ENCODE results near the gene DCTD. TPM values are rescaled to one million over a fixed set of nuclear protein-coding genes. Genes with fewer than 3 reads are reported as not detected.
A peak's percentile ranks its signal among the peaks of the same experiment; 100 is the strongest.

The DCTD gene
- total RNA-seq, 1 donor from 2014 or later = 80.3 TPM

DNA sequence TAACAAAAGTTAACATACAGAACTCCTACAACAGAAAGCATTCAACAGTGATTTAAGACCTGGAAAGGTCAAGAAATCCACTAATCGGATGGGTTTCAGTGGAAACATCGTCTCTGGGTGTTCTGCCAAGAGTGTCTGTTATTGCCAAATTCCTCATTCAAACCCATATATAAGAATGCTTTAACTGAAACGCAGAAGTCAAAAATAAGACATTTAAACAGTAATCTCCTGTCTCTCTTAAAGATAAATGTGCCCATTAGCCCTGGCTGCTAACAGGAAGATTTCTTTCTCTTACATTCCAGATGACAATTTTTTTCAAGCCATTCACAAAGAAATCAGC, 31.5 kb downstream of the DCTD start:
- Mint-ChIP-seq H3K4me3 (no peak overlapping the region), H3K27ac (no peak overlapping the region), H3K27me3 (no peaks in the 10 kb centered on the region), H3K36me3 (peaks cover 54% of the 10 kb centered on the region), H3K4me1 (ENCODE audit: unreplicated experiment) (peaks cover 35% of the 10 kb centered on the region), H3K9me3 (peaks cover 4% of the 10 kb centered on the region)
- TF ChIP-seq, protein P1, sequence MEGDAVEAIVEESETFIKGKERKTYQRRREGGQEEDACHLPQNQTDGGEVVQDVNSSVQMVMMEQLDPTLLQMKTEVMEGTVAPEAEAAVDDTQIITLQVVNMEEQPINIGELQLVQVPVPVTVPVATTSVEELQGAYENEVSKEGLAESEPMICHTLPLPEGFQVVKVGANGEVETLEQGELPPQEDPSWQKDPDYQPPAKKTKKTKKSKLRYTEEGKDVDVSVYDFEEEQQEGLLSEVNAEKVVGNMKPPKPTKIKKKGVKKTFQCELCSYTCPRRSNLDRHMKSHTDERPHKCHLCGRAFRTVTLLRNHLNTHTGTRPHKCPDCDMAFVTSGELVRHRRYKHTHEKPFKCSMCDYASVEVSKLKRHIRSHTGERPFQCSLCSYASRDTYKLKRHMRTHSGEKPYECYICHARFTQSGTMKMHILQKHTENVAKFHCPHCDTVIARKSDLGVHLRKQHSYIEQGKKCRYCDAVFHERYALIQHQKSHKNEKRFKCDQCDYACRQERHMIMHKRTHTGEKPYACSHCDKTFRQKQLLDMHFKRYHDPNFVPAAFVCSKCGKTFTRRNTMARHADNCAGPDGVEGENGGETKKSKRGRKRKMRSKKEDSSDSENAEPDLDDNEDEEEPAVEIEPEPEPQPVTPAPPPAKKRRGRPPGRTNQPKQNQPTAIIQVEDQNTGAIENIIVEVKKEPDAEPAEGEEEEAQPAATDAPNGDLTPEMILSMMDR (conservative IDR thresholded peaks at IDR 0.05) = no peak
- no peak for DNase-seq (ENCODE audit: extremely low spot score, unreplicated experiment)

DNA sequence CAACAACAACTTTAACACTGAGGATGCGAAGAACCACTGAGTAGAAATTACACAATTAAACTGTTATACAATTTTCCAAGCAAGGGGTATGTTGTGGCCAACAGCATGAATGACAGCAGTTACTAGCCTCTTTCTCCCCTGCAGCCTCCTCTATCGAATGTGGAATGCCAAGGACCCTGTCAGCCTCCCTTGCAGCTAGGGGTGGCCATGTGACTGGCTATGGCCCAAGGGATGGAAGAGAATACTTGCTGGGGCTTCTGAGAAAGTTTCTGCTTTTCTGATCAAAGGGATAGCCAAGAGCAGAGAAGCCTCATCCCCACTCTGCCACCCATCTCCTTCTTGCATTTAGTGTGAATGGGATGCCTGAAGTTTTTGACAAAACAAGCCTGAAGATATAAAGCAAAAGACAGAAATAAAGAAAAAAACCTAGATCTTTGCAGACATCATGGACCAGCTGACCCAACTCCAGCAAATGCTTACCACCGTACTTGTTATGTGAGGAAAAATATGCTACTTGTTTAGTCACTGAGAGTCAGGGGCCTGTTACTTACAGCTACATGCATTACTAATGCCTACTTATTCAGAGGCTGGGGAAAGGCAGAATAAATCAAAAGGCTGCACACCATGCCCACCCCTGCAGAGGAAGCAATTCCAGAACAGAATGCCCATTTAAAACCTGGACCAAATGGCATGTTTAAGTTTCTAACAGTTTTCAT, 32.0 kb downstream of the DCTD start:
- no peaks in the 10 kb centered on the region for H3K27me3 Mint-ChIP-seq
- TF ChIP-seq, protein P1 (conservative IDR thresholded peaks at IDR 0.05) = no peak
- peaks cover 49% of the 10 kb centered on the region for H3K36me3 Mint-ChIP-seq
- no peak overlapping the region for H3K27ac Mint-ChIP-seq
- H3K9me3 Mint-ChIP-seq = peaks cover 4% of the 10 kb centered on the region
- no peak for DNase-seq (ENCODE audit: extremely low spot score, unreplicated experiment)
- H3K4me1 Mint-ChIP-seq (ENCODE audit: unreplicated experiment) = peaks cover 40% of the 10 kb centered on the region
- no peak overlapping the region for H3K4me3 Mint-ChIP-seq

DNA sequence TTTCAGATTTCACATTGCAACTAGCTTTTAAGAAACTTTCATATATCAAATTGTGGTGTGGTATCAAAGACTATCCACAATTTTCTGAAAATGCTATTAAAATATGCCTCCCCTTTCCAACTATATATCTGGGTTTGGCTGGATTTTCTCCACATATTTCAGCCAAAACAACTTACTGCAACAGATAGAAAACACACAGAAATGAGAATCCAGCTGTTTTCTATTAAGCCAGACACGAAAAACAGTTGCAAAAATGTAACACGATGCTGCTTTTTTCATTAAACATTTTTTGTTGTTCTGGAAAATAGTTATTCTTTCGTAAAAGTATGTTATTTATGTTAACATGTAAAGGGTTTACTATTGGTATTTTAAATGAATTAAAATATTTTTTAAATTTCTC, 33.1 kb downstream of the DCTD start:
- H3K27me3 Mint-ChIP-seq = no peaks in the 10 kb centered on the region
- H3K27ac Mint-ChIP-seq = no peak overlapping the region
- H3K36me3 Mint-ChIP-seq = peaks cover 40% of the 10 kb centered on the region
- H3K4me1 Mint-ChIP-seq (ENCODE audit: unreplicated experiment) = peaks cover 35% of the 10 kb centered on the region
- no peak for DNase-seq (ENCODE audit: extremely low spot score, unreplicated experiment)
- peaks cover 4% of the 10 kb centered on the region for H3K9me3 Mint-ChIP-seq
- TF ChIP-seq, protein P1 (conservative IDR thresholded peaks at IDR 0.05) = no peak
- no peak overlapping the region for H3K4me3 Mint-ChIP-seq

DNA sequence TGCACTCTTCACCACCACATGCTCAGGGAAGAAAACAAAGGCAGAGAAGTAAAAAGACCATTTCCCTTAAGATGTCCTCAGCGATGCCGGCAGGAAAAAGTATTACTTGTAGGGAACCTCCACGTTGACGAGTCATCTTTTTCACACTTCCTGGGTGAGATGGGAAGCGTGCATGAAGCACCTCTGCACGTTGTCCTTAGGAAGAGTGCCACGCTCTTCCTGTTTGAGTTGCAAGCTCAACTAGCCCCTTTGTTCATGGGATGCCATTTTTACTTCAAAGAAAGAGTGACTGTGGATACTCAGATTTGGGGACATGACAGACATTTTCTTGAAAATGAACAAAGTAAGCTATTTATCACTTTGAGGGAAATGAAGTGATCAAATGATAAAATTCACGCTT, 33.8 kb downstream of the DCTD start:
- H3K4me1 Mint-ChIP-seq (ENCODE audit: unreplicated experiment) = peaks cover 28% of the 10 kb centered on the region
- no peaks in the 10 kb centered on the region for H3K27me3 Mint-ChIP-seq
- TF ChIP-seq, protein P1 (conservative IDR thresholded peaks at IDR 0.05) = no peak
- peaks cover 4% of the 10 kb centered on the region for H3K9me3 Mint-ChIP-seq
- DNase-seq (ENCODE audit: extremely low spot score, unreplicated experiment) = peak; percentile 18
- no peak overlapping the region for H3K27ac Mint-ChIP-seq
- H3K36me3 Mint-ChIP-seq = peaks cover 34% of the 10 kb centered on the region
- H3K4me3 Mint-ChIP-seq = no peak overlapping the region

DNA sequence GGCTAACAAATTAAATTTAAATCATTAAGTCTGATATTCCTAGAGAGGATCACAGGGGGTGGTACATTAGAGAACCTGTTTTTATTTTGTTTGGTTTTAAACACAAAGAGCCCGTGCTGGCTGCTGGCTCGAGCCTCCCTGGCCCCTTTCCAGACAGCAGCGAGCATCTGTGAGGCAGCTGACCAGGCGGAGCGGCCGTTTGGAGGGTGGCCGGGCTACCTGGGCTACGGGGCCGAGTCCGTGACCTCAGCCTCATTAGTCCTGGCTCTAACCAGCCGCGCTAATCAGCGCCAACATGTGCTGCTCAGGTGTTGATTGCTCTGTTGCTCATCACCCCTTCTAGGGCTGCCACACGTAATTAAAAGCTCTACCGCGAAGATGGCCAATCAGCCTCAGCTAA, 35.3 kb downstream of the DCTD start:
- DNase-seq (ENCODE audit: extremely low spot score, unreplicated experiment) = no peak
- Mint-ChIP-seq H3K36me3 (peaks cover 36% of the 10 kb centered on the region), H3K27me3 (peaks cover 7% of the 10 kb centered on the region), H3K4me1 (ENCODE audit: unreplicated experiment) (peaks cover 31% of the 10 kb centered on the region), H3K9me3 (peaks cover 4% of the 10 kb centered on the region), H3K4me3 (no peak overlapping the region), H3K27ac (no peak overlapping the region)
- TF ChIP-seq, protein P1 (conservative IDR thresholded peaks at IDR 0.05) = no peak

All from type B pancreatic cell (in vitro differentiated cells).